Ovary (tissue), 3 donors: ENCODE data around the gene CFAP97D1.

Experiments used
- CTCF ChIP-seq, 3 donors: fragments of 450-650 bp in 2 of 3; fragments of 200-600 bp in 1 of 3; IDR thresholded peaks; one replicate each; pipeline versions ENCODE4 v1.5.1 to v1.8.0; 2016 to 2022; ENCODE audit warnings: antibody characterized with exemption in 3 of 3, mild to moderate bottlenecking in 1 of 3
- EP300 ChIP-seq: sonication (generic); formaldehyde crosslinking; IDR thresholded peaks from one replicate; pipeline ENCODE4 v1.6.1; 2017; ENCODE audit warnings: antibody characterized with exemption
- donor health status: DM: no; HTN: no; CAD: no.

GRCh38 chr17:43832168-43832975 is 52.1 kb downstream of the CFAP97D1 start:
- TF ChIP-seq CTCF (IDR thresholded peaks at IDR 0.05) (no peak), EP300 (no peak)
